Mesothelial cell of epicardium (in vitro differentiated cells): Measurements from ENCODE around the gene LRRFIP2. TPM values are rescaled to one million over a fixed set of nuclear protein-coding genes. Genes with fewer than 3 reads are reported as not detected.
"Not testable (repeated sequence)": the region's sequence is repeated elsewhere in the genome, so short reads cannot be mapped to it uniquely, and the experiment has no call there.

ENCODE experiments used
- DNase-seq, 2 experiments: peaks; one replicate each; pipeline ENCODE4 v3.0.0; 2021; ENCODE audit warnings: low spot score in 2 of 2; ENCODE audit not compliant: unreplicated experiment in 2 of 2
- H3K27ac Mint-ChIP-seq: 2 replicates; pipeline ENCODE4 v1.8.0; 2021; ENCODE audit warnings: mixed read lengths
- H3K27me3 Mint-ChIP-seq: 2 replicates; pipeline ENCODE4 v1.8.0; 2021; ENCODE audit warnings: low read depth, mixed read lengths
- H3K36me3 Mint-ChIP-seq: 2 replicates; pipeline ENCODE4 v1.8.0; 2021; ENCODE audit warnings: mixed read lengths
- H3K4me1 Mint-ChIP-seq: 2 replicates; pipeline ENCODE4 v1.8.0; 2021; ENCODE audit warnings: mixed read lengths
- H3K4me3 Mint-ChIP-seq: 2 replicates; pipeline ENCODE4 v1.8.0; 2021; ENCODE audit warnings: mild to moderate bottlenecking, moderate library complexity, mixed read lengths
- H3K9me3 Mint-ChIP-seq: 2 replicates; pipeline ENCODE4 v1.8.0; 2021; ENCODE audit warnings: mixed read lengths
- CTCF ChIP-seq: fragments of 200-600 bp; sonication (generic); IDR thresholded peaks from one replicate; pipeline ENCODE4 v1.5.0; 2021; ENCODE audit warnings: antibody characterized with exemption; ENCODE audit not compliant: unreplicated experiment
- total RNA-seq: library from RNA; stranded (reverse); gene quantifications from 3 replicates; pipeline ENCODE4 v1.2.1, GENCODE V29; 2021

Gene LRRFIP2
- total RNA-seq, 1 donor from 2014 or later = 41.7 TPM

GRCh38 chr3:37053337-37053736, 121.0 kb downstream of the LRRFIP2 start:
- no peak overlapping the region for H3K27ac Mint-ChIP-seq
- no peak for TF ChIP-seq CTCF
- no peak for DNase-seq
- no peaks in the 10 kb centered on the region for H3K9me3 Mint-ChIP-seq
- H3K4me3 Mint-ChIP-seq = no peak overlapping the region
- H3K4me1 Mint-ChIP-seq = no peaks in the 10 kb centered on the region
- H3K36me3 Mint-ChIP-seq = peaks cover 52% of the 10 kb centered on the region
- H3K27me3 Mint-ChIP-seq = no peaks in the 10 kb centered on the region

GRCh38 chr3:37052860-37053259, 121.5 kb downstream of the LRRFIP2 start:
- Mint-ChIP-seq H3K36me3 (peaks cover 55% of the 10 kb centered on the region), H3K27me3 (no peaks in the 10 kb centered on the region), H3K4me1 (no peaks in the 10 kb centered on the region), H3K4me3 (no peak overlapping the region), H3K9me3 (no peaks in the 10 kb centered on the region), H3K27ac (no peak overlapping the region)
- DNase-seq = no peak
- no peak for TF ChIP-seq CTCF

GRCh38 chr3:37050282-37050681, 124.1 kb downstream of the LRRFIP2 start:
- H3K9me3 Mint-ChIP-seq = peaks cover 4% of the 10 kb centered on the region
- no peak for TF ChIP-seq CTCF
- H3K27ac Mint-ChIP-seq = no peak overlapping the region
- H3K4me3 Mint-ChIP-seq = no peak overlapping the region
- H3K36me3 Mint-ChIP-seq = peaks cover 66% of the 10 kb centered on the region
- no peaks in the 10 kb centered on the region for H3K4me1 Mint-ChIP-seq
- no peak for DNase-seq
- H3K27me3 Mint-ChIP-seq = no peaks in the 10 kb centered on the region

- not testable (repeated sequence) for H3K4me3 Mint-ChIP-seq, H3K27me3 Mint-ChIP-seq, H3K27ac Mint-ChIP-seq, H3K9me3 Mint-ChIP-seq, DNase-seq
- peaks cover 56% of the 10 kb centered on the region for H3K36me3 Mint-ChIP-seq
- peaks cover 17% of the 10 kb centered on the region for H3K4me1 Mint-ChIP-seq
Measured at GRCh38 chr3:37042712-37043111, 131.7 kb downstream of the LRRFIP2 start.

- Mint-ChIP-seq H3K4me3 (no peak overlapping the region), H3K27ac (no peak overlapping the region), H3K36me3 (peaks cover 54% of the 10 kb centered on the region), H3K4me1 (peaks cover 17% of the 10 kb centered on the region), H3K27me3 (no peaks in the 10 kb centered on the region), H3K9me3 (peaks cover 15% of the 10 kb centered on the region)
- no peak for DNase-seq
- TF ChIP-seq CTCF = no peak
Measured at GRCh38 chr3:37041546-37042195, 132.7 kb downstream of the LRRFIP2 start.

GRCh38 chr3:37040231-37040630, 134.2 kb downstream of the LRRFIP2 start:
- Mint-ChIP-seq H3K27me3 (no peaks in the 10 kb centered on the region), H3K9me3 (peaks cover 19% of the 10 kb centered on the region), H3K4me3 (no peak overlapping the region), H3K4me1 (peaks cover 17% of the 10 kb centered on the region), H3K27ac (no peak overlapping the region), H3K36me3 (peaks cover 62% of the 10 kb centered on the region)
- no peak for TF ChIP-seq CTCF
- no peak for DNase-seq
